ENCODE results near the gene ITGA2B.

DNA sequence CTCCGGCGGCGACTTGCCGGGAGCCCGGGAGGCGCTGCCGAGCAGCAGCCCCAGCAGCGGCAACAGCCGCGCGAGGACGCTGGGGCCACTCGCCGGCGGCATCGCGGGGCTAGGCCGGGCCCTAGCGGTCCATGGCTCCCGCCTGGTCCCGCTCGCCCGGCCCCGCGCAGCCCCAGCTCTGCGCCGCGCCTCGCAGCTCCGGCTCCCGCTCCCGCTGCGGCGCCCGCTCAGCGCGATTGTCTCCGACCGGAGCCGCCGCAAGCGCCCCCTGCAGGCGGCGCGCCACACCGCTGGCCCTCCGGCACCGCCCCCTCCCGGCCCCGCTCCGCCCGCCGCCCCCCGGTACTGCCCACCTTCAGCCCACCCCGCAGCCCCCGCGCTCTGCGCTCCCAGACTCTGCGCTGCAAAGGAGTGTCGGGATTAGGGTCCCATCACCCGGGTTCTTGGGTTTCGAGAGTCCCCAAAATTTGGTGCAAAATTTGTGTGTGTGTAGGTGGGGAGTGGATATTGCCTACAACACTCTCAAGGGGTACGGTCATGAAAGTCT lies 25.8 kb downstream of the ITGA2B start, which contains the start of gene FAM171A2:
- TF ChIP-seq, protein P1, sequence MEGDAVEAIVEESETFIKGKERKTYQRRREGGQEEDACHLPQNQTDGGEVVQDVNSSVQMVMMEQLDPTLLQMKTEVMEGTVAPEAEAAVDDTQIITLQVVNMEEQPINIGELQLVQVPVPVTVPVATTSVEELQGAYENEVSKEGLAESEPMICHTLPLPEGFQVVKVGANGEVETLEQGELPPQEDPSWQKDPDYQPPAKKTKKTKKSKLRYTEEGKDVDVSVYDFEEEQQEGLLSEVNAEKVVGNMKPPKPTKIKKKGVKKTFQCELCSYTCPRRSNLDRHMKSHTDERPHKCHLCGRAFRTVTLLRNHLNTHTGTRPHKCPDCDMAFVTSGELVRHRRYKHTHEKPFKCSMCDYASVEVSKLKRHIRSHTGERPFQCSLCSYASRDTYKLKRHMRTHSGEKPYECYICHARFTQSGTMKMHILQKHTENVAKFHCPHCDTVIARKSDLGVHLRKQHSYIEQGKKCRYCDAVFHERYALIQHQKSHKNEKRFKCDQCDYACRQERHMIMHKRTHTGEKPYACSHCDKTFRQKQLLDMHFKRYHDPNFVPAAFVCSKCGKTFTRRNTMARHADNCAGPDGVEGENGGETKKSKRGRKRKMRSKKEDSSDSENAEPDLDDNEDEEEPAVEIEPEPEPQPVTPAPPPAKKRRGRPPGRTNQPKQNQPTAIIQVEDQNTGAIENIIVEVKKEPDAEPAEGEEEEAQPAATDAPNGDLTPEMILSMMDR (IDR thresholded peaks at IDR 0.05), result peak; percentile 84 to 97 (median 87)
- TF ChIP-seq POLR2A (IDR thresholded peaks at IDR 0.05) (no peak), POLR2AphosphoS5 (IDR thresholded peaks at IDR 0.05) (no peak), EP300 (IDR thresholded peaks at IDR 0.05) (no peak)

Measured in upper lobe of left lung (tissue), 4 donors.